Heart right ventricle (tissue), 16 donors: Measurements from ENCODE around the gene PMEL. TPM values are rescaled to one million over a fixed set of nuclear protein-coding genes. Genes with fewer than 3 reads are reported as not detected.
A peak's percentile ranks its signal among the peaks of the same experiment; 100 is the strongest.

Source experiments
- ATAC-seq, 8 donors: fragments of 200-7000 bp; cut with Tn5 transposase; one replicate each; pipeline ENCODE4 v1.9.1; 2020; ENCODE audit warnings: mild to moderate bottlenecking in 8 of 8, moderate library complexity in 8 of 8, moderate number of reproducible peaks in 1 of 8
- DNase-seq, 2 donors: peaks; one replicate each; pipeline ENCODE4 v3.0.0-alpha.2; 2020
- H3K27ac ChIP-seq, 10 donors: fragments of 200-600 bp; sonication (generic) in 2 of 10; one replicate each; pipeline versions ENCODE4 v1.5.0 to v1.8.0; 2020 to 2022; ENCODE audit warnings: mild to moderate bottlenecking in 3 of 10
- H3K27me3 ChIP-seq, 7 donors: fragments of 200-600 bp; one replicate each; pipeline ENCODE4 v1.8.0; 2021 to 2022; ENCODE audit warnings: mild to moderate bottlenecking in 2 of 7
- H3K36me3 ChIP-seq, 9 donors: fragments of 200-600 bp; sonication (generic) in 1 of 9; one replicate each; pipeline versions ENCODE4 v1.5.0 to v1.8.0; 2020 to 2022; ENCODE audit warnings: mild to moderate bottlenecking in 2 of 9
- H3K4me1 ChIP-seq, 9 donors: fragments of 200-600 bp; sonication (generic) in 1 of 9; one replicate each; pipeline versions ENCODE4 v1.5.0 to v1.8.0; 2020 to 2022; ENCODE audit warnings: mild to moderate bottlenecking in 4 of 9
- H3K4me3 ChIP-seq, 10 donors: fragments of 200-600 bp; sonication (generic) in 2 of 10; one replicate each; pipeline versions ENCODE4 v1.5.0 to v1.8.0; 2020 to 2022; ENCODE audit warnings: mild to moderate bottlenecking in 7 of 10, moderate library complexity in 2 of 10
- H3K9me3 ChIP-seq, 11 donors: fragments of 200-600 bp in 10 of 11; sonication (generic) in 2 of 11; one replicate each; pipeline versions ENCODE4 v1.5.0 to v1.8.0; 2013 to 2022; ENCODE audit warnings: mild to moderate bottlenecking in 2 of 11, control low read depth in 1 of 11, moderate library complexity in 1 of 11
- WGBS, 2 donors: extraction: QIAGEN DNeasy Blood & Tissue Kit; methylation state at CpG; one replicate each; pipeline ENCODE4 v1.1.7; 2013; ENCODE audit warnings: inconsistent platforms in 1 of 2; 5-methylcytosine and 5-hydroxymethylcytosine counted together
- intact Hi-C, 10 donors: fragments of 100-400 bp; cut with DNase I; formaldehyde crosslinking; loops; one replicate each; pipeline versions ENCODE4 v1.11.1 to v1.14.2; 2022
- polyA plus RNA-seq, 2 donors: library from polyadenylated mRNA; stranded (reverse); fragments of 200-250 nt; gene quantifications; one replicate each; pipeline ENCODE4 v1.2.3, GENCODE V29; 2013
- total RNA-seq, 10 donors: library from RNA; stranded (reverse); fragmentation: NEBNext Ultra II Directional in 3 of 10; extraction: Animal tissue kit (Norgen Biotek cat#: 25700) in 3 of 10; gene quantifications; one replicate each; pipeline versions ENCODE4 v1.2.1 to v1.2.4, GENCODE V29; 2021 to 2023
- TF ChIP-seq, protein P1 (sequence below), 9 donors: fragments of 200-600 bp; sonication (generic) in 2 of 9; IDR thresholded peaks; one replicate each; pipeline versions ENCODE4 v1.5.0 to v1.8.0; 2021 to 2022; ENCODE audit warnings: antibody characterized with exemption in 9 of 9, mild to moderate bottlenecking in 5 of 9, moderate library complexity in 1 of 9
- donor health status: Arrhythmogenic right ventricular cardiomyopathy.
- donor health status: ischemic (EF 13 %, LVEDD 7.1; RV severe dilation, severe dysfunction).
- donor health status: healthy with polysubstance abuse.
- donor health status: DM: no; HTN: yes; CAD: no.
- donor health status: DM: no; HTN: no; CAD: no.
- donor health status: ischemic (EF 25% LVEDD 6.9; RV normal size, moderate dysfunction).
- donor health status: ischemic (EF 25% LVEDD 5.7; RV mildly dilated, moderate dysfunction).
- donor health status: healthy.
- donor health status: DM: yes; HTN: yes; CAD: no.
- donor health status: Ischemic cardiomyopathy.
- donor health status: ischemic (EF 35%, LVEDD 5.7; RV mildly dilated, moderate dysfunction).
- donor health status: nonischemic (EF 11% LVEDD 7.7; RV severe dilation, severe dysfunction).
- donor health status: DM: yes; HTN: yes; CAD: no.
- donor health status: PGD.
- donor health status: ischemic (EF 29% LVEDD 5.4; RV normal size, mild dysfunction).
- donor health status: nonischemic (EF 23%, LVEDD 6.1; RV moderate dilation, normal function).

Gene PMEL
- total and polyA plus RNA-seq, 12 donors, result 0.26 to 1.3 (median 0.58) TPM

- Histone ChIP-seq H3K9me3 (no peaks in the 10 kb centered on the region), H3K27ac (no peak overlapping the region), H3K4me1 (no peaks in the 10 kb centered on the region), H3K36me3 (peaks cover 0 to 25% (median 0%) of the 10 kb centered on the region in 9 donors), H3K27me3 (no peaks in the 10 kb centered on the region), H3K4me3 (no peak overlapping the region)
- ATAC-seq, result no peak
- 87 to 92% methylated on average over 5 of the region's 5 CpGs for WGBS, 2 donors
- no peak for DNase-seq
- intact Hi-C loops, result no loop called here
- TF ChIP-seq, protein P1, sequence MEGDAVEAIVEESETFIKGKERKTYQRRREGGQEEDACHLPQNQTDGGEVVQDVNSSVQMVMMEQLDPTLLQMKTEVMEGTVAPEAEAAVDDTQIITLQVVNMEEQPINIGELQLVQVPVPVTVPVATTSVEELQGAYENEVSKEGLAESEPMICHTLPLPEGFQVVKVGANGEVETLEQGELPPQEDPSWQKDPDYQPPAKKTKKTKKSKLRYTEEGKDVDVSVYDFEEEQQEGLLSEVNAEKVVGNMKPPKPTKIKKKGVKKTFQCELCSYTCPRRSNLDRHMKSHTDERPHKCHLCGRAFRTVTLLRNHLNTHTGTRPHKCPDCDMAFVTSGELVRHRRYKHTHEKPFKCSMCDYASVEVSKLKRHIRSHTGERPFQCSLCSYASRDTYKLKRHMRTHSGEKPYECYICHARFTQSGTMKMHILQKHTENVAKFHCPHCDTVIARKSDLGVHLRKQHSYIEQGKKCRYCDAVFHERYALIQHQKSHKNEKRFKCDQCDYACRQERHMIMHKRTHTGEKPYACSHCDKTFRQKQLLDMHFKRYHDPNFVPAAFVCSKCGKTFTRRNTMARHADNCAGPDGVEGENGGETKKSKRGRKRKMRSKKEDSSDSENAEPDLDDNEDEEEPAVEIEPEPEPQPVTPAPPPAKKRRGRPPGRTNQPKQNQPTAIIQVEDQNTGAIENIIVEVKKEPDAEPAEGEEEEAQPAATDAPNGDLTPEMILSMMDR (IDR thresholded peaks at IDR 0.05), result no peak
Measured at GRCh38 chr12:55957106-55957859, 8.6 kb downstream of the PMEL start.

DNA sequence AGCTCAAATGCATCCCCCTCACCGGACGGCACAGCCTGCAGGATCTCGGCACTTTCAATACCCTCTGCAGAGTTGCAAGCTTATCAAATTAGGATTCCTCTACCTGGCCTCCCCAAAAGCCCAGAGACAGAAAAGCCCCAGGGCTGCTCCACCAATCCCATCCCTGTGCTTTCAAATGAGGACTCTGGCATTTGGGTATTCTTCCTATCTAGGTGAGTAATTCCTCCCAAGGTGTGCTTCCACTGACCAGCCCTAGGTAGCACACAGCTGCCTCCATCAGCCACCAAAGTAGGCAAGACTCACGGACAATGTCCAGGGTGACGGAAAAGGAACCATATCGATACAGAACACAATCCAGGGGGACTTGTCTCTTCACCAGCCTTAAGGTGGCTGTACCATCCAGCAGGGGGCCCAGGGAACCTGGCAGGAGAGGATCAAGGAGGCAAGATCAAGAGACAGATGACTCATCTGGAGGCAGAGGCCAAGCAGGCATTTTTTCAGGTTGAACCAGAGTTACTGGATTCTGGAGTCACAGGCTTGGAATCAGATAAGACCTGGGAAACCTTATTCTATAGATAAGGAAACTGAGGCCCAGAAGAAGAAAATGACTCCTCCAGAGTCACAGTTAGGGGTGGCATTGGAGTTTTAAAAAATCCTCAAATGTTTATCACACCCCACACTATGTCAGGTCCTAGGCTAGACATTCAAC is 9.9 kb downstream of the PMEL start:
- Histone ChIP-seq H3K9me3 (no peaks in the 10 kb centered on the region), H3K27me3 (no peaks in the 10 kb centered on the region), H3K4me1 (no peaks in the 10 kb centered on the region), H3K27ac (no peak overlapping the region), H3K36me3 (peaks cover 0 to 38% (median 0%) of the 10 kb centered on the region in 9 donors), H3K4me3 (no peak overlapping the region)
- no peak for DNase-seq
- TF ChIP-seq, protein P1 (IDR thresholded peaks at IDR 0.05), result peak in 1 of 9 donors; percentile 8
- WGBS, 2 donors, result 78 to 86% methylated on average over 6 of the region's 6 CpGs
- no peak for ATAC-seq
- intact Hi-C loops, result no loop called here

GRCh38 chr12:55955344-55955743 is 10.5 kb downstream of the PMEL start:
- Histone ChIP-seq H3K27ac (no peak overlapping the region), H3K9me3 (no peaks in the 10 kb centered on the region), H3K36me3 (peaks cover 0 to 44% (median 0%) of the 10 kb centered on the region in 9 donors), H3K4me3 (no peak overlapping the region), H3K4me1 (no peaks in the 10 kb centered on the region), H3K27me3 (no peaks in the 10 kb centered on the region)
- DNase-seq (no peak), ATAC-seq (peak in 4 of 8 donors; percentile 13 to 47 (median 28))
- TF ChIP-seq, protein P1 (IDR thresholded peaks at IDR 0.05), result no peak
- WGBS, 2 donors, result 86 to 88% methylated on average over 4 of the region's 4 CpGs
- intact Hi-C loops, result no loop called here

- no peak overlapping the region for H3K27ac ChIP-seq
- TF ChIP-seq, protein P1 (IDR thresholded peaks at IDR 0.05), result no peak
- H3K4me1 ChIP-seq, result no peaks in the 10 kb centered on the region
- no peak overlapping the region for H3K4me3 ChIP-seq
- WGBS, 2 donors, result 84 to 86% methylated on average over 6 of the region's 6 CpGs
- DNase-seq, result no peak
- no peak for ATAC-seq
- H3K27me3 ChIP-seq, result no peaks in the 10 kb centered on the region
- H3K36me3 ChIP-seq, result peaks cover 0 to 95% (median 0%) of the 10 kb centered on the region in 9 donors
- H3K9me3 ChIP-seq, result no peaks in the 10 kb centered on the region
- intact Hi-C loops, result no loop called here
Measured at GRCh38 chr12:55946553-55946952, 19.3 kb downstream of the PMEL start.
